GM23338 (cell line): ENCODE data around the gene CAMTA1. TPM values are rescaled to one million over a fixed set of nuclear protein-coding genes. Genes with fewer than 3 reads are reported as not detected.

ENCODE experiments used
- ATAC-seq: fragments of 200-7000 bp; cut with Tn5 transposase; 3 replicates; pipeline ENCODE4 v1.9.1; 2020
- DNase-seq: peaks from one replicate; pipeline ENCODE4 v3.0.0-alpha.2; 2015; ENCODE audit warnings: low spot score
- H2AFZ ChIP-seq: fragments of 200-600 bp; sonication (generic); 2 replicates; pipeline ENCODE4 v1.8.0; 2016; ENCODE audit warnings: antibody characterized with exemption, mild to moderate bottlenecking, moderate library complexity
- H3F3A ChIP-seq: fragments of 200-600 bp; sonication (generic); replicated peaks from 2 replicates; pipeline ENCODE4 v1.8.0; 2017; ENCODE audit warnings: antibody characterized with exemption, mixed run types, low read depth
- H3K27ac ChIP-seq: fragments of 200-600 bp; sonication (generic); 2 replicates; pipeline ENCODE4 v1.6.1; 2016; ENCODE audit warnings: low read depth
- H3K27me3 ChIP-seq: fragments of 200-600 bp; sonication (generic); 2 replicates; pipeline ENCODE4 v1.8.0; 2016; ENCODE audit warnings: mild to moderate bottlenecking, mixed run types, moderate library complexity; ENCODE audit not compliant: insufficient read depth
- H3K36me3 ChIP-seq: fragments of 200-600 bp; sonication (generic); 2 replicates; pipeline ENCODE4 v1.8.0; 2016; ENCODE audit warnings: mild to moderate bottlenecking; ENCODE audit not compliant: insufficient read depth
- H3K4me1 ChIP-seq: fragments of 200-600 bp; sonication (generic); 2 replicates; pipeline ENCODE4 v1.8.0; 2016; ENCODE audit warnings: mild to moderate bottlenecking, moderate library complexity; ENCODE audit not compliant: insufficient read depth
- H3K4me2 ChIP-seq: fragments of 200-600 bp; sonication (generic); 2 replicates; pipeline ENCODE4 v1.7.1; 2017; ENCODE audit warnings: mixed run types
- H3K4me3 ChIP-seq: fragments of 200-600 bp; sonication (generic); 2 replicates; pipeline ENCODE4 v1.6.1; 2016; ENCODE audit warnings: mixed run types
- H3K79me2 ChIP-seq: fragments of 200-600 bp; sonication (generic); replicated peaks from 2 replicates; pipeline ENCODE4 v1.8.0; 2017; ENCODE audit warnings: mild to moderate bottlenecking; ENCODE audit not compliant: insufficient read depth
- H3K9me2 ChIP-seq: fragments of 200-600 bp; sonication (generic); 2 replicates; pipeline ENCODE4 v1.8.0; 2017; ENCODE audit not compliant: insufficient read depth
- H4K20me1 ChIP-seq: fragments of 200-600 bp; sonication (generic); replicated peaks from 2 replicates; pipeline ENCODE4 v1.8.0; 2017; ENCODE audit warnings: mild to moderate bottlenecking; ENCODE audit not compliant: insufficient read depth
- H3K27ac Mint-ChIP-seq: 2 replicates; pipeline ENCODE4 v1.8.0; 2020; ENCODE audit warnings: inconsistent platforms, mild to moderate bottlenecking, moderate library complexity, mixed read lengths
- H3K27me3 Mint-ChIP-seq: 3 replicates; pipeline ENCODE4 v1.8.0; 2022; ENCODE audit warnings: low read depth, mild to moderate bottlenecking, moderate library complexity, mixed read lengths, inconsistent platforms; ENCODE audit not compliant: insufficient read depth, poor library complexity
- H3K36me3 Mint-ChIP-seq: 3 replicates; pipeline ENCODE4 v1.8.0; 2021; ENCODE audit warnings: low read depth, mild to moderate bottlenecking, inconsistent platforms, moderate library complexity, mixed read lengths
- H3K4me1 Mint-ChIP-seq: 3 replicates; pipeline ENCODE4 v1.8.0; 2020; ENCODE audit warnings: mild to moderate bottlenecking, inconsistent platforms, mixed read lengths
- H3K4me3 Mint-ChIP-seq: 3 replicates; pipeline ENCODE4 v1.8.0; 2021; ENCODE audit warnings: moderate library complexity, mild to moderate bottlenecking, inconsistent platforms, mixed read lengths
- H3K9me3 Mint-ChIP-seq: 3 replicates; pipeline ENCODE4 v1.8.0; 2020; ENCODE audit warnings: moderate library complexity, mild to moderate bottlenecking, inconsistent platforms, mixed read lengths
- CREB1 ChIP-seq: fragments of 250-450 bp; sonication (Bioruptor Pico); IDR thresholded peaks from 2 replicates; pipeline ENCODE4 v1.5.0; 2020; ENCODE audit warnings: low read depth, mild to moderate bottlenecking, moderate library complexity
- EZH2phosphoT487 ChIP-seq: fragments of 200-600 bp; sonication (generic); IDR thresholded peaks from one replicate; pipeline ENCODE4 v1.8.1; 2018; ENCODE audit warnings: antibody characterized with exemption; ENCODE audit not compliant: unreplicated experiment
- JUNB ChIP-seq: IDR thresholded peaks from one replicate; pipeline ENCODE4 v1.6.1; 2016; ENCODE audit warnings: antibody characterized with exemption; ENCODE audit not compliant: unreplicated experiment
- NANOG ChIP-seq: IDR thresholded peaks from 2 replicates; pipeline ENCODE4 v1.6.1; 2016; ENCODE audit warnings: antibody characterized with exemption, borderline replicate concordance
- POLR2AphosphoS5 ChIP-seq: IDR thresholded peaks from 2 replicates; pipeline ENCODE4 v1.6.1; 2016; ENCODE audit warnings: antibody characterized with exemption, low read depth
- STAT1 ChIP-seq: IDR thresholded peaks from one replicate; pipeline ENCODE4 v1.6.1; 2016; ENCODE audit warnings: antibody characterized with exemption; ENCODE audit not compliant: unreplicated experiment
- ZNF114 ChIP-seq: fragments of 250-450 bp; sonication (Bioruptor Pico); IDR thresholded peaks from 2 replicates; pipeline ENCODE4 v1.5.0; 2020; ENCODE audit warnings: mild to moderate bottlenecking, moderate library complexity
- ZNF331 ChIP-seq: fragments of 250-450 bp; sonication (Bioruptor Pico); IDR thresholded peaks from 2 replicates; pipeline ENCODE4 v1.5.0; 2020; ENCODE audit warnings: low read depth, mild to moderate bottlenecking, moderate library complexity
- polyA plus RNA-seq: library from polyadenylated mRNA; unstranded; fragments of >200 nt; fragmentation: Nextera tagmentation; extraction: Ambion mirVana; gene quantifications from 2 replicates; pipeline ENCODE4 v1.2.1, GENCODE V29; 2016
- total RNA-seq: library from RNA; depleted of rRNA; stranded (reverse); fragments of >200 nt; shearing (Covaris generic); gene quantifications from 2 replicates; pipeline ENCODE4 v1.2.3, GENCODE V29; 2014
- TF ChIP-seq, protein P1 (sequence below): IDR thresholded peaks from one replicate; pipeline ENCODE4 v1.6.1; 2018; ENCODE audit warnings: antibody characterized with exemption; ENCODE audit not compliant: unreplicated experiment
- TF ChIP-seq, protein P2 (sequence below), 2 experiments: fragments of 200-600 bp in 1 of 2; sonication (generic) in 1 of 2; conservative IDR thresholded peaks; 2 replicates each; pipeline versions ENCODE4 v1.5.1 to v1.6.1; 2016 to 2017; ENCODE audit warnings: antibody characterized with exemption in 2 of 2, low read depth in 2 of 2, mild to moderate bottlenecking in 2 of 2, moderate library complexity in 1 of 2
- TF ChIP-seq, protein P3 (sequence below): IDR thresholded peaks from 2 replicates; pipeline ENCODE4 v1.6.1; 2016; ENCODE audit warnings: antibody characterized with exemption

The CAMTA1 gene
- total and polyA plus RNA-seq, 2 experiments from 2014 or later: 115 to 519 TPM

DNA sequence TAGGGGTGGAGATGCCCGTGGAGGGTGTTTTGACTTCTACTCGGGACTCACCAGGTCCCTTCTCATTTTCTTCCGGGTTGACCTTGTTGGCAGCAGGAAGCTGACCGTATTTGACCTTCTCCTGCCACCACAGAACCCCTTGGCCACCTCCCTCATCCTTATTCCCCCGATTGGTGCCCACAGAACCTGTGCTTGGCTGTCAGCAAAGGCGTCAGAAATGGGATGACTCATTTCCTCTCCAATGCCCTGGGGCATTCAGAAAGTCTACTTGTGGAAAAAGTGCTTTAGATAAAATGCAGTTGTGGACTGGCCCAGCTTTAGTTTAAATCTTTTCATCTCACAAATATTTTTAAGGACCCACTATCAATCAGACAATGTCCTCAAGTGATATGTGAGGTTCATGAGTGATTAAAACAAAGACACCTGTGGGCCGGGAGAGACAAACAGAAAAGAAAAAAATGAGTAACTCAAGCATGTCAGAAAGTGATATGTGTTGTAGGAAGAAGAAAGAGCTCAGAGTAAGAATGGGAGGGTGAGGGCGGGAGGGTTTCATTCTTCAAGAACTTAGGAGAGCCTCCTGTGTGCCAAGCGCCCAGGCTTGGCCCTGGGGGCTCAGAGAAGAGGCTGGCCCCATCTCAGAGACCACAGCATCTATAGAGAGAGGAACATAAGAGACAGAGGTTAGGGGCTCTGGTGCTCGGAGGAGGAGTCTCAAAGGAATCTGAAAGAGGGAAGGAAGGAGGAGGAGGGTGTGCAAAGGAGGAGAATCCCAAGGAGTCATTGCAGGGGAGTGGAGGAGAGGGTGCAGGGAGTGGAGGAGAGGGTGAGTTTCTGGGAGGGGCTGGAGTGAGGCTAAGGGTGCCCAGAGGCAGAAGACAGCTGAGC lies 764.3 kb downstream of the CAMTA1 start (continued):
- TF ChIP-seq, protein P1, sequence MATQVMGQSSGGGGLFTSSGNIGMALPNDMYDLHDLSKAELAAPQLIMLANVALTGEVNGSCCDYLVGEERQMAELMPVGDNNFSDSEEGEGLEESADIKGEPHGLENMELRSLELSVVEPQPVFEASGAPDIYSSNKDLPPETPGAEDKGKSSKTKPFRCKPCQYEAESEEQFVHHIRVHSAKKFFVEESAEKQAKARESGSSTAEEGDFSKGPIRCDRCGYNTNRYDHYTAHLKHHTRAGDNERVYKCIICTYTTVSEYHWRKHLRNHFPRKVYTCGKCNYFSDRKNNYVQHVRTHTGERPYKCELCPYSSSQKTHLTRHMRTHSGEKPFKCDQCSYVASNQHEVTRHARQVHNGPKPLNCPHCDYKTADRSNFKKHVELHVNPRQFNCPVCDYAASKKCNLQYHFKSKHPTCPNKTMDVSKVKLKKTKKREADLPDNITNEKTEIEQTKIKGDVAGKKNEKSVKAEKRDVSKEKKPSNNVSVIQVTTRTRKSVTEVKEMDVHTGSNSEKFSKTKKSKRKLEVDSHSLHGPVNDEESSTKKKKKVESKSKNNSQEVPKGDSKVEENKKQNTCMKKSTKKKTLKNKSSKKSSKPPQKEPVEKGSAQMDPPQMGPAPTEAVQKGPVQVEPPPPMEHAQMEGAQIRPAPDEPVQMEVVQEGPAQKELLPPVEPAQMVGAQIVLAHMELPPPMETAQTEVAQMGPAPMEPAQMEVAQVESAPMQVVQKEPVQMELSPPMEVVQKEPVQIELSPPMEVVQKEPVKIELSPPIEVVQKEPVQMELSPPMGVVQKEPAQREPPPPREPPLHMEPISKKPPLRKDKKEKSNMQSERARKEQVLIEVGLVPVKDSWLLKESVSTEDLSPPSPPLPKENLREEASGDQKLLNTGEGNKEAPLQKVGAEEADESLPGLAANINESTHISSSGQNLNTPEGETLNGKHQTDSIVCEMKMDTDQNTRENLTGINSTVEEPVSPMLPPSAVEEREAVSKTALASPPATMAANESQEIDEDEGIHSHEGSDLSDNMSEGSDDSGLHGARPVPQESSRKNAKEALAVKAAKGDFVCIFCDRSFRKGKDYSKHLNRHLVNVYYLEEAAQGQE: no peak
- TF ChIP-seq ZNF114 (CRISPR knock-in tag) (no peak), ZNF331 (CRISPR knock-in tag) (no peak), JUNB (no peak), NANOG (no peak)
- TF ChIP-seq, protein P2, sequence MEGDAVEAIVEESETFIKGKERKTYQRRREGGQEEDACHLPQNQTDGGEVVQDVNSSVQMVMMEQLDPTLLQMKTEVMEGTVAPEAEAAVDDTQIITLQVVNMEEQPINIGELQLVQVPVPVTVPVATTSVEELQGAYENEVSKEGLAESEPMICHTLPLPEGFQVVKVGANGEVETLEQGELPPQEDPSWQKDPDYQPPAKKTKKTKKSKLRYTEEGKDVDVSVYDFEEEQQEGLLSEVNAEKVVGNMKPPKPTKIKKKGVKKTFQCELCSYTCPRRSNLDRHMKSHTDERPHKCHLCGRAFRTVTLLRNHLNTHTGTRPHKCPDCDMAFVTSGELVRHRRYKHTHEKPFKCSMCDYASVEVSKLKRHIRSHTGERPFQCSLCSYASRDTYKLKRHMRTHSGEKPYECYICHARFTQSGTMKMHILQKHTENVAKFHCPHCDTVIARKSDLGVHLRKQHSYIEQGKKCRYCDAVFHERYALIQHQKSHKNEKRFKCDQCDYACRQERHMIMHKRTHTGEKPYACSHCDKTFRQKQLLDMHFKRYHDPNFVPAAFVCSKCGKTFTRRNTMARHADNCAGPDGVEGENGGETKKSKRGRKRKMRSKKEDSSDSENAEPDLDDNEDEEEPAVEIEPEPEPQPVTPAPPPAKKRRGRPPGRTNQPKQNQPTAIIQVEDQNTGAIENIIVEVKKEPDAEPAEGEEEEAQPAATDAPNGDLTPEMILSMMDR (conservative IDR thresholded peaks at IDR 0.05; ENCODE audit: low read depth in 2 of 2): no peak

DNA sequence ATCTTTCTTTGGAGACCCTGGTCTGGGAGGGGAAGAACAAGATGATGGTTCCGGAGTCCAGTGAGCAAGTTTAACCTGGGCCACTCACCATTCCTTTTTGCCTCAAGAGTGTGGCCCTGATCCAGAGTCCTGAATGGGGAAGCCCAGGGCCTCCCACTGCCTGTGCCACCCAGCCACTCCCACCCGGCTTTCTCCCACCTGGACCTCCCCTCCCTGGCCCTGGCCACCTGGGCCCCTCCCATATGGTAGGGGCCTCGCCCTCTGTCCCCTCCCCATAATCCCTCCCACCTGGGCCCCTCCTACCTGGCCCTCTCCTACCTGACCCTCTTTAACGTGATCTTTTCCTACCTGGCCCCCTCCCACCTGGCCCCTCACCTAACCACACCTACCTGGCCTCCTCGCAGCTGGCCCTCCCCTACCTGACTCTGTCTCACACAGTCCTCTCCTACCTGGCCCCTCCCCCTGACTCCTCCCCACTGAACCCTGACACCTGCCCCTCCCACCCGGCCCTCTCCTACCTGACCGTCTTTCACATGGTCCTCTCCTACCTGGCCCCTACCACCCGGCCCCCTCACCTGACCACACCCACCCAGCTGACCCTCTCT lies 765.1 kb downstream of the CAMTA1 start:
- Histone ChIP-seq H3K4me2 (no peak overlapping the region; the same call in 1 of the 2 replicates), H3K79me2 (no peaks in the 10 kb centered on the region), H3F3A (no peaks in the 10 kb centered on the region), H4K20me1 (no peaks in the 10 kb centered on the region), H2AFZ (no peak overlapping the region), H3K4me3 (no peak overlapping the region), H3K27ac (no peak overlapping the region), H3K4me1 (peaks cover 5% of the 10 kb centered on the region; the same call in 1 of the 2 replicates), H3K27me3 (no peaks in the 10 kb centered on the region), H3K36me3 (no peaks in the 10 kb centered on the region), H3K9me2 (0 out of 2 replicates have a peak, but pooled peaks cover 3% of the 10 kb centered on the region)
- Mint-ChIP-seq H3K4me3 (no peak overlapping the region), H3K27me3 (peaks cover 8% of the 10 kb centered on the region), H3K27ac (no peak overlapping the region), H3K4me1 (peaks cover 22% of the 10 kb centered on the region), H3K36me3 (peaks cover 3% of the 10 kb centered on the region; the same call in 1 of the 3 replicates), H3K9me3 (no peaks in the 10 kb centered on the region; the same call in 1 of the 3 replicates)
- ATAC-seq: peak; percentile 91
- peak; percentile 80 for DNase-seq
- TF ChIP-seq, protein P3, sequence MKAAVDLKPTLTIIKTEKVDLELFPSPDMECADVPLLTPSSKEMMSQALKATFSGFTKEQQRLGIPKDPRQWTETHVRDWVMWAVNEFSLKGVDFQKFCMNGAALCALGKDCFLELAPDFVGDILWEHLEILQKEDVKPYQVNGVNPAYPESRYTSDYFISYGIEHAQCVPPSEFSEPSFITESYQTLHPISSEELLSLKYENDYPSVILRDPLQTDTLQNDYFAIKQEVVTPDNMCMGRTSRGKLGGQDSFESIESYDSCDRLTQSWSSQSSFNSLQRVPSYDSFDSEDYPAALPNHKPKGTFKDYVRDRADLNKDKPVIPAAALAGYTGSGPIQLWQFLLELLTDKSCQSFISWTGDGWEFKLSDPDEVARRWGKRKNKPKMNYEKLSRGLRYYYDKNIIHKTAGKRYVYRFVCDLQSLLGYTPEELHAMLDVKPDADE: no peak
- TF ChIP-seq NANOG: no peak
- TF ChIP-seq, protein P2 (conservative IDR thresholded peaks at IDR 0.05; ENCODE audit: low read depth in 2 of 2): no peak
- TF ChIP-seq POLR2AphosphoS5: no peak
- TF ChIP-seq JUNB: no peak
- no peak for TF ChIP-seq STAT1
- no peak for TF ChIP-seq ZNF114 (CRISPR knock-in tag)
- no peak for TF ChIP-seq CREB1
- TF ChIP-seq EZH2phosphoT487: no peak
